RCC 7860 (cell line): Measurements from ENCODE around the gene ARHGAP4.

Experiments
- DNase-seq: peaks from one replicate; pipeline ENCODE4 v3.0.0-alpha.2; 2015; ENCODE audit warnings: low spot score
- FAIRE-seq: peaks from 2 replicates; lab custom pipeline; 2012; peaks lifted over from hg19 to GRCh38; lab: Jason Lieb, UNC

ARHGAP4 gene

DNA sequence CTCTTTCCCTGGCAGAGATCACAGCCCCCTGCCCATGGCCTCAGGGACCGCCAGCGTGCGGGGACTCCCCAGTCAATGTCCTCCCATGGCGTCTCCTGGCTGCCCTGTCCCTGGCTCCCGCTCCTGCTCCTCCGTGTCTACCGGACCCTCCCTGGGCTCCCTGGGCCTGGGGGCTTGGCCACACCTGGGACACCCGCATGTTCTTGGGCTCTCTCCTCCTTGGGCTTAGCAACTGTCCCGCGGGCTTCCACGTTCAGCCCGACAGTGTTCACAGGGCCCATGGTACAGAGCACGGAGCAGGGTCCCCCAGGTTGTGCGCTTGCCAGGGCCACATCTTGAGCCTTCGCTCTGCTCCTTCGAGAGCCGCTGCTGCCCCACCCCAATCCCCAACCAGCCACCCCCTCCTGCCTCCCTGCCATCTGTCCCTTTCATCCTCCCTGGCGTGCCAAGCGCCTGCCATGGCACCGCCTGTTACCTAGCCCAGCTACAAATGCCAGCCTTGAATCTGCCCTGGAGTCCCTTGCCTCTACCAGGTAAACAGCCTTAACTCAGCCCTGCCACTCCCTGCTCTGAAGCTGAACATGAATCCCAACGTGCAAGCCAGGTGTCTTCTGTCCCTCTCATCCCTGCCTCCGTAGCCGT lies 17.7 kb downstream of the ARHGAP4 start:
- no peak for DNase-seq
- FAIRE-seq, result no peak

DNA sequence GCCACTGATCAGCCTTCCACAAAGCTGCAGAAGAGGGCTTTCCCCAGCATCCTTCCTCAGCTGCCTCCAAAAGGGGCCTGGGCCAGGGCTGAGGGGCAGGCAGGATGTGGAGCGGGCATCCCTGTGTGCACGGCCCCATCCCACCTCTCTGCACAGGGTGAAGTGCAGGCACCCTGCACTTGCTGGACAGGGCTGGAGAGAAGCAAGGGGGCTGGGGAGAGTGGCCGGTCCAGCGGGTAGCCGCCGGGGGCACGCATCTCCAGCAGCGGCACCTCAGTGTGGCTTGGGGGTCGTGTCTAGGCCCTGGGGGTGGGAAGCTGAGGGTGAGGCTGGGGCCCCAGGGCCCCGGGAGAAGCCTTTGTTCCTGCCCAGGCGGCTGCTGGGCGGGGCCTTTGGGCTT lies 18.6 kb downstream of the ARHGAP4 start:
- DNase-seq, result no peak
- FAIRE-seq, result no peak

DNA sequence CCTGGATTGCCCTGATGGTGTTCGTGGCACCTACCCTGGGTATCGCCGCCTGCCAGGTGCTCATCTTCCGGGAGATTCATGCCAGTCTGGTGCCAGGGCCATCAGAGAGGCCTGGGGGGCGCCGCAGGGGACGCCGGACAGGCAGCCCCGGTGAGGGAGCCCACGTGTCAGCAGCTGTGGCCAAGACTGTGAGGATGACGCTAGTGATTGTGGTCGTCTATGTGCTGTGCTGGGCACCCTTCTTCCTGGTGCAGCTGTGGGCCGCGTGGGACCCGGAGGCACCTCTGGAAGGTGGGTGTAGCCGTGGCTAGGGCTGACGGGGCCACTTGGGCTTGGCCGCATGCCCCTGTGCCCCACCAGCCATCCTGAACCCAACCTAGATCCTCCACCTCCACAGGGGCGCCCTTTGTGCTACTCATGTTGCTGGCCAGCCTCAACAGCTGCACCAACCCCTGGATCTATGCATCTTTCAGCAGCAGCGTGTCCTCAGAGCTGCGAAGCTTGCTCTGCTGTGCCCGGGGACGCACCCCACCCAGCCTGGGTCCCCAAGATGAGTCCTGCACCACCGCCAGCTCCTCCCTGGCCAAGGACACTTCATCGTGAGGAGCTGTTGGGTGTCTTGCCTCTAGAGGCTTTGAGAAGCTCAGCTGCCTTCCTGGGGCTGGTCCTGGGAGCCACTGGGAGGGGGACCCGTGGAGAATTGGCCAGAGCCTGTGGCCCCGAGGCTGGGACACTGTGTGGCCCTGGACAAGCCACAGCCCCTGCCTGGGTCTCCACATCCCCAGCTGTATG lies 19.7 kb downstream of the ARHGAP4 start:
- DNase-seq, result no peak
- FAIRE-seq, result no peak

DNA sequence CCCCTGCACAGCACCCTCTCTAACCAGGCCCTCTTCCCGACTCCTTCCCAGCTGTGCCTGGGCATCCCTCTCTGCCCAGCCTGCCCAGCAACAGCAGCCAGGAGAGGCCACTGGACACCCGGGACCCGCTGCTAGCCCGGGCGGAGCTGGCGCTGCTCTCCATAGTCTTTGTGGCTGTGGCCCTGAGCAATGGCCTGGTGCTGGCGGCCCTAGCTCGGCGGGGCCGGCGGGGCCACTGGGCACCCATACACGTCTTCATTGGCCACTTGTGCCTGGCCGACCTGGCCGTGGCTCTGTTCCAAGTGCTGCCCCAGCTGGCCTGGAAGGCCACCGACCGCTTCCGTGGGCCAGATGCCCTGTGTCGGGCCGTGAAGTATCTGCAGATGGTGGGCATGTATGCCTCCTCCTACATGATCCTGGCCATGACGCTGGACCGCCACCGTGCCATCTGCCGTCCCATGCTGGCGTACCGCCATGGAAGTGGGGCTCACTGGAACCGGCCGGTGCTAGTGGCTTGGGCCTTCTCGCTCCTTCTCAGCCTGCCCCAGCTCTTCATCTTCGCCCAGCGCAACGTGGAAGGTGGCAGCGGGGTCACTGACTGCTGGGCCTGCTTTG lies 20.5 kb downstream of the ARHGAP4 start:
- FAIRE-seq, result no peak
- no peak for DNase-seq

DNA sequence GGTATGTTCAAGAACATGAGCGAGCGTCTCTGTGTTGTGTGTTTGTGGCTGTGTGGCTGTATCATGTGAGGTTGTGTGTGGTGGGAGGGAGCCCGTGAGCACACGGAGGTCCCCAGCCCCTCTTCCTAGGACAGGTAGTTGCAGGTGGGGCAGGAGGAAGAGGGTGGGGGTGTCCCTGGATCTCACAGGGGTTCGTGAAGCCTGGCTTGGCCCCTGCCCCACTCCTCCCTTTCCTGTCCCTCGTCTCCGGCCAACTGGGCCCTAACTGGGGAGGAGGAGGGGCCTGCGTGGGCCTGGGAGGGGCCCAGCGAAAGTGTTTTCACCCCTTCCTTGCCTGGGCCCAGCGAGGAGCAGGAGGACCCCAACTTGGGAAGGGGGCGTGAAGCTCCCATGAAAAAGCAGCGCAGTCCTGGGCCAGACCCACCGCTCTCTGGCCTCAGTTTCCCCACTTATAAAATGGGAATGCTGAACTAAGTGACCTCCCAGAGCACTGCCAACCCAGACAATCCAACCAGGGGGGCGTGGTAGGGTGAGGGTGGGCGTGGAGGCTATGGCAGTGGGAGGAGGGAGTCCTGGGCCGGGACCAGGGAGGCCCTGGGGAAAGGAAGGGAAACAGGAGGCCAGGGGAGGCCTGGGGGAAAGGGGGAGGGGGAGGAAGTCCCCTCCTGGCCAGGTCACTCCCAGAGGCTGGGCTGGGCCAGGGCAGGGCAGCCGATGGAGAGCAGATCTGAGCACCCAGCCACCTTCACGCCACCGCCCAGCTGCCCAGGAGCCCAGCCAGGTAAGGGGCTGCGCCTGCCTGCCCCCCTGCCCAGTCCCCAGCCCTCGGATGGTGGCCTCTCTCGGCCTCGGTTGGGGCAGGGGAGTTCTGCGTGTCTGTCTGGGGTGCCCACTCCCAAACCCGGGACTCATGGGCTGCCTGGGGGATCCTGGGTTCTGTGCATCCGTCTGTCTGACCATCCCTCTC lies 21.8 kb downstream of the ARHGAP4 start, which contains the start of gene AVPR2:
Gene AVPR2, plus strand, starts transcription at position 683 of the 967 bp plus-strand sequence. CDS start 473 bp downstream, outside the sequence.
- DNase-seq (no peak), FAIRE-seq (no peak)

DNA sequence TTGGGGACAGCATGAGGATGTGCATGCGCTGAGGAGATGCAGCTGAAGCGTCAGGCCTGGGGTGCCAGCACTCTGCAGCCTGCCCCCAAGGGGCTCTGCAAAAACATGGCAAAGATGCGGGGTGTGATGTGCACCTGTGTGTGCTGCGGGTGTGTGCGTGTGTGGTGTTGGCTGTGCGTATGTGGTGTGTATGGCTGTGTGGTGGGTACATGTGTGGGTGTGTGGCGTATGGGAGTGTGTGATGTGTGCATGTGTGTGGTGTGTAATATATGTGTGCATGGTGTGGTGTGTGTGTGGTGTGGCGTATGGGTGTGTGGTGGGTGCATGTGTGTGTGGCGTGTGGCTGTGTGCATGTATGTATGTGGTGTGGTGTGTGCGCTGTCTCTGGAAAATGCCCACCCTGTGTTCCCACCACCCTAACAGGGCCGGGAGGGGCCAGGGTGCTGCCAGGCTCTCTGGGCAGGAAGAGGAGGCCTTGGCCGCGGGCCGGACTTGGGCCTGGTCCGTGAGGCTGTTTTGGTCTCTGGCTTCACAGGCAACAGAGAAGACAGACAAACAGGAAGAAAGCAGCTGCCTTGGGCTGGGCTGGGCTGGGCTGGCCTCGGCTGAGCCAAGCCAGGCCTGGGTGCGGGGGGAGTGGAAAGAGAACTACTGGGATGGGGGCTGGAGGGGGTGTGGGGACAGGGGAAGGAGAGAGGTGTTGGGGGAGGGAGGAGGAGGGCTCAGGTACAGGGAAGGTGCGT lies 22.7 kb downstream of the ARHGAP4 start:
- FAIRE-seq (no peak), DNase-seq (no peak)

DNA sequence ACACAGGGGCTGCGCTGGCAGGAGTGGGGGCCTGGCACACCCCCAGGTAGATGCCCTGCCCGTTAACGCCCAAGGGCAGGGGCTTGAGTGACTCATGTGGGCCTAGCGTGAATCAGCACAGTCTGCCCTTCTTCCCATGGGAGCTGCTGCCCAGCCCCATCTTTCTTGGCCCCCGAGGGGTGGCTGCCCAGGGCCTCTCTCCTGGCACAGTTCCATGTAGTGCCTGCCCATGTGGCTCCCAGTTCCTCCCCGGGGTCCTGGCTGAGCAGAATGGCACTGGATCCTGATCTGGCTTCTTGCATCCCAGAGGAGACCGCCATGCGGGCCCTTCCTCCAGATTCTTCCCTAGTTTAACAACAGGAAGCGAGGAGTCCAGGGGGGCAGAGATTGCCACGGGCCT lies 23.7 kb downstream of the ARHGAP4 start:
- no peak for DNase-seq
- no peak for FAIRE-seq

DNA sequence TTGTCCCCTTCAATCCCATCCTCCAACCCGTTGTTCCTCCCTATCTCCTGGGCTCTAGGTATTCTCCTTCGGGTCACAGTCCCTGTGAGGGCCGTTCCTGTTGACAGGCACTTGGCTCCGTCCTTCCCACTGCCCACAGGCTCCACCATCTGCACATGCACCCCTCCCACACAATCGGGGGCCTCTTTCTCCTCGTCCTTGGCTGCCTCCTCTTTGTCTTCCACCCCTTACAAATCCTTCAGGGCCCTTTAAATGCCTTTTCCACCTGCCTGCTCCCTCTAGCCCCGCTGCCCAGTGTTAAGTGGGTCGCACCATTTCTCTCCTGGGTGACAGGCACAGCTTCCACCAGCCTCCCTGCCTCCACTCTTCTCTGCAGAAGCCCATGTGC lies 24.3 kb downstream of the ARHGAP4 start:
- no peak for FAIRE-seq
- no peak for DNase-seq

DNA sequence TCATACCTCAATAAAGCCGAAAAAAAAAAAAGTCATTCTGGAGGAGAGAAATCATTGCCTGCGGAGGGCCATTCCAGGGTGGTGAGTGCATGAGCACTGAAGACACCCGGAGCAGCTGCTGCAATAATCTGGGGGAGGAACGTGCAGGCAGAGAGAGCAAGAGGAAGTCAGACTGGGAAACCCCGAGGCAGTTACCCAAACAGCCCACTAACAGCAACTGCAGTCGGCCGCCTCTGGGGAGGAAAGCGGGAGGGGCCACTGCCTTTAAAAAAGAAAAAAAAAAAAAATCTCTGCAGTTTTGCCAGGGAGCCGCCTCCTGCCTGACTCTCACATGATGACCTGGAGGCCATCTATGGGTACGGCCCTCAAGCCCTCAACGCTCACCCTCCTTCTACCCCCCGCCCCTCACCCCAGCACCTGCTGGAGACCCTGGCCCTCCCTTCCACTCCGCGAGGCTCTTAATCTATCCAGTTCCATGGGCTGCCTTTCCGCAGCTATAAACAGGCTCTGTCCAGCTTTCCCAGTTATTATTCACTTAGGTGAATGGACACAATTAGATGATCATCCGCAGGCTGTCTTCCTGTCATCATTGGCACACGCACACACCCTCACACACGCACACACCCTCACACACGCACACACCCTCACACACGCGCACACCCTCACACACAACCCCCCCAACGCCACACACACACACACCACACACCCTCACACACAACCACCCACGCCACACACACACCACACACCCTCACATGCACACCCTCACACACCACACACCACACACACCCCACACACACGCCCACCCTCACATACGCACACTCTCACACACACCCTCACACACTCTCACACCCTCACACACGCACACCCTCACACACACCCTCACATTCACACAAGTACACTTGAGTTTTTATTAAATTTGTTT lies 25.0 kb downstream of the ARHGAP4 start:
- peak; percentile 85 for FAIRE-seq
- peak; percentile 79 for DNase-seq

DNA sequence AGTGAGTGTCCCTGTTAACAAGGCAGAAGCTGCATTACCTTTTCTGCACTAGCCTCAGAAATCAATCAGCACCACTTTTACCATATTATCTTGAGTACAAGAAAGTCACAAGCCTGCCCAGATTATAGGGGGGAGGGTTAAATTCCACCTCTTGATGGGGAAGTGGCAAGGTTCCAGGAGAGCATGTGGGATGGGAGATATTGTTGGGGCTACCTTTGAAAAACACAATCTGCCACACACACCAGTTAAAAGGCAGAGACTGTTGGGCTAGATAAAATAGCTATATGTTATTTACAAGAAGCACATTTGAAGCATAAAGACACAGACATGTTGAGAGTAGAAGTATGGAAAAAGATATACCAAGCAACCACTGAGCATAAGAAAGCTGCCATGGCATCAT lies 28.2 kb downstream of the ARHGAP4 start:
- FAIRE-seq, result no peak

DNA sequence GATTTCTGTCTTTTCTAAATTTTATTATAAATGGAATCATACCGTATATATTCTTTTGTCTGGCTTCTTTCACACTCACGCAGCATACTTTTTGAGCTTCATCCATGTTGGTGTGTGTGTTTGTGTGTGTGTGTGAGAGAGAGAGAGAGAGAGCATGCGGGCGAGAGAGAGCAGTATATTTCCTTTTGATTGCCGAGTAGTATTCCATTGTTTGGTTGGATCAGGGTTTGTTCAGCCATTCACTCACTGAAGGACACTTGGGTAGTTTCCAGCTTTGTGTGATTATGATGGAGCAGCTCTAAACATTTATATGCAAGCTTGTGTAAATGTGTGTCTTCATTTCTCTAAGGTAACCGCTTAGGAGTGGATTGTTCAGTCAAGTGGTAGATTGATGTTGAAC lies 36.9 kb downstream of the ARHGAP4 start:
- FAIRE-seq, result no peak
- no peak for DNase-seq

More for the DNA sequence above, 28.2 kb downstream of the ARHGAP4 start:
- DNase-seq, result no peak

DNA sequence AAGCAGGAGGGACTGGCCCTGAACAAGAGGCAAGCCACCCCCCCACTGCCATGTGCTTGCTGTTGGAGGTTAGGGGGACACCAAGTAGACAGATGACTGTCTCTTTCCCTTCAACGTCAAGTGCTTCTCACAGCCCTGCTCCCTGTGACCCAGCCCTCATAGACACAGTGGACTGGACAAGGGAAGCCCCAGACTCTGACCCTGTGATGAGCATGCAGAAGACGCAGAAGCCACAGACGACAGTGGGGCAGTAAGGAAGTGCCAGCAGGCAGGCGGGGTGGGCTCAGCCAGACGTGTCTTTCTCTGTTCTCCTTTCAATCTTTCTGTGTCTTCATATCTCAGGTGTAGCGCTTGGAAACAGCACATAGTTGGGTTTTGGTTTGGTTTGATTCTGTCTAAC lies 37.7 kb downstream of the ARHGAP4 start:
- FAIRE-seq (no peak), DNase-seq (no peak)

DNA sequence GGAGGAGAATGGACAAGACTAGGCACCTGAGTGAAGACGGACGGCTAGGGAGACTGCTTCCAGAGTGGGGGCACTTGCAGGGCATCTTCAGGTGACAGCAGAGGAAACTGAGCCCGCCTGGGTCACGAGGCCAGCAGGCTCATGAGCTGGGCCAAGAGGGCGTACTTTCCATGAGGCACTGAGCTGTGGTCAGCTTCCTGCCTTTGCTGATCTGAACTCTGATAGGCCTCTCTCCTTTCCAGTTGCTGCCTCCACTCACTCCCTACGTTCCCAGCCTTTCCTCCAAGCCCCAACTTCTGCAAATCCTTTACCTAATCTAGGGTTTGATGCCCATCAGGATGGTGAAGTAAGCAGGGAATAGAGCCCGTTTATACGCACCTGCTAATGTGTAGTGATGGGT lies 38.7 kb downstream of the ARHGAP4 start:
- FAIRE-seq (no peak), DNase-seq (no peak)

DNA sequence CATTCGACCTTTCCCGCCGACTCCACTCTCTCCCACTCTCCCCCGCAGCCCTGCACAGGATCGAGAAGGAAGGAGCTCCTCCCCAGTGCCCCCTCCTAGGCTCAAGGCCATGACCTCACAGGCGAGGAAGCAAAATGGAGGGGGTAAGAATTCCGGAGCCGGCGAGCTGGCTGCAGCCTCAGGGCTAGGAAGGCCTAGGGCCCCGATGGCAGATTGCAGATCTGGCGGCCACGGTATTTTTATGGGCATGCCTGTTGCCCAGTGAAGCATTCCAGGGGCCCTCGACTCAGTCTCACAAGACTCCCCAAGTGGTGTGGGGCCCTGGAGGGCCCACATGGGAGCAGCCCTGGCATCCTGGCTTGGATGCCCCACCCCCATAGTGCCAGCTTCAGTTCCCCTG lies 39.1 kb downstream of the ARHGAP4 start:
- no peak for DNase-seq
- no peak for FAIRE-seq

DNA sequence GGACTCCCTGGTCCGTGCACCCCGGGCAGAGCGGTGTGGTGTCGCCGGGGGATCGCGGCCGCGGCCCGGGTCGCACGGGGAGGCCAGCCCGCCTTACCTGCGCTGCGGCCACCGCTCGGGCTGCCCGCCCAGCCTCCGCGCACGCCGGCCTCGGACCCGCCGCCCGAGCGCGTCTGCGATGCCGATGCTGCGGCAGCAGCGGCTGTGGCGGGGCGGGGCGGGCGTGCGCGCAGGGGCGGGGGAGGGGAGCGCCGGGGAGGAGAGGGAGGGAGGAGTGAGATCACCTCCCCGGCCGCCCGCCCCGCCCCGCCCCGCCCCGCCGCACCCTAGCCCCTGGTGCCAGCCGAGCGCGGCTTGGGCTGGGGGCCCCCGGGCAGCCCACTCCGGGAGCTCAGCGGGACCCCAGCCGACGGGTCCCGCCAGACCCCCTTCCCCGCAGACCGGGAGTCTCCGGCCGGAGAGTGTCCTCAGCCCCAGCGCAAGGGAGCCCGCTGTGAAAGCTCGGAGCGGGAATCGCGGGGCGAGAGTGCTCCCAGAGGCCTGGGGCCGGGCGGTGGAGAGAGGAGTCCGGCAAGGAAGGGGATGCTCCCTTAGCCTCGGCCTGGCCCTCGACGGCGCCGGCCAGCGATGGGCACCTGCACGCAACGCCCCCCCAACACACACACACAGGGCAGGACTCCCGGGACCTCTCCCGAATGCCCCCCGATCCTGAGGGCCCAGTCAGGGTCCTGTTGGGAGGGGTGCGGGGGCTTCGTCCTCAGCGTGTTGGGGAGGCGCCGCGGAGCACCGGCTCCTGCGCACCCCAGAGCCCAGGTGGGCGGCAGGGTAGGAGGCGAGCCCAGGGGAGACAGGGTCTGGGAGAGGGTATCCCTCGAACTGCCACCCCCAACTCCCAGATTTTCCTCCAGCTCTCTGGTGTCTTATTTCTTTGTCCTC lies 39.8 kb downstream of the ARHGAP4 start, which contains the start of gene L1CAM:
Gene L1CAM, minus strand, starts transcription at position 206 of the 936 bp plus-strand sequence. CDS start 10,337 bp downstream, outside the sequence.
- DNase-seq (no peak), FAIRE-seq (no peak)

DNA sequence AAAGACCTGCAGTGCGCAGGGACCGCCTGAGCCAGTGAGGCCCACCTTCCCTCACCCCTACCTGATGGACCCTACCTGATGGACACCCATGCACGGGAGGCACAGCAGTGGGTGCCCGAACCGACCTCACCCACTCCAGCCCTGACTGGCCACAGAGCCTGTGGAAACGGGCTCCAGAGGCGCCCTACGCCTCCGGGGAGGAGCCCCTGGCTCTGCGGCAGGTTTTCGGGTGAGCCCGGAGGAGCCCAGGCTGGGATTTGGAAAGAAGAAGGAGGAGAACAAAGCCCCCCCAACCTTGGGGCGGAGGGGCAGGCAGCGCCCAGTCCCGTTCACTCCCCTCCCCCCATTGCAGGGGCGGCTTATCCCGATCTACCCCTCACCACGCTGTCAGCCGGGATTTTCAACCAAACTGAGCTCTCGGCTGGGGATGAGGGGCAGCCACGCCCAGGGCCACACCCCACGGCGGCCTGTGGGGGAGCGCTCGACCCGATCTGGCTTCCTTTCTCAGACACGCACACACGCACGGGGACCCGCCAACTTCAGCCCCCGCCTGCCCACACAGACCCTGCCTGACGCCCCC lies 40.8 kb downstream of the ARHGAP4 start:
- no peak for DNase-seq
- FAIRE-seq, result no peak

DNA sequence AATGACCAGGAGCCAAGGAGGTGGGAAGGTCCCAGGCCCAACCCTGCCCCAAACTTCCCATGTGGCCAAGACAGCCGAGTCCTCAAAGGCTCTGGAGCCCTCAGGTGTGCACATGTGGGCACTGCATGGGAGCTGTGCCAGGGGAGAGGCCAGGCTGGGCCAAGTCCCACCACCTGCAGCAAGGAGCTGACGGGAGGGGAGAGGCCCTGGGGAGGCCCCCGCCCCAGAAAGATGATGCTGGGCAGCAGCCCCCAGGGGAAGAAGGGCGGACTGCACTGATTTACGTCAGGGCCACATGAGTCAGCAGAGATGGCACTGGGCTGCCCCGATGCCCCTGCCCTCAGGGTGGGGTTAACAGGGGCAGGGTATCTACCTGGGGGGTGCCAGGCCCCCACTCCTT lies 41.5 kb downstream of the ARHGAP4 start:
- DNase-seq (no peak), FAIRE-seq (no peak)

DNA sequence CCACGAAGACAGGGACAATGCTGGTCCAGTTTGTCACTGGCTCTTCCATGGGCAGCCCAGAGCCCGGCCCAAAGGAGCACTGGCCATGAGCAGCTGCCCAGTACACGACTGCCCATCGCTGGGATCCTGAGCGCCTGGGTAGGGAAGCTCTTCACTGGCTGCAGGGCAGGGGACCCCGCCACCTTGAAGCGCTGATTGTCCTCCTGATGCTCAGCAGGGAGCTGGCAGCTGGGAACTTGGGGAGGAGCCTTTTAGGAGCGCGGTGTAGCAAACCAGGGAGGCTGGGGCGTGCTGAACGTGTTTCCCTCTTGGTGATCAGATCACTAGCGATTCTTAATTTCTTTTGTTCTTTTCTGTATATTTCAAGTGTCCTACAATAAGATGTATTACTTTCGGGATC lies 41.9 kb downstream of the ARHGAP4 start:
- DNase-seq, result no peak
- FAIRE-seq, result no peak
